Endothelial cell of umbilical vein (primary cell): Measurements from ENCODE around the gene ASPHD2. TPM values are rescaled to one million over a fixed set of nuclear protein-coding genes. Genes with fewer than 3 reads are reported as not detected.

Source experiments
- BruUV-seq: library from RNA; stranded (reverse); fragments of 400-500 nt; replicated peaks from 2 replicates; lab custom pipeline; 2021; lab: Mats Ljungman, UMichigan
- CTCF ChIA-PET: fragments of 300-600, 350-600 bp; sonication (Branson Sonifier 250); formaldehyde crosslinking; loops from one replicate; lab custom pipeline; 2021; ENCODE audit warnings: antibody characterized with exemption, inconsistent platforms; lab: Charles Lee
- POLR2A ChIA-PET: fragments of 300-600, 350-600 bp; sonication (Branson Sonifier 250); formaldehyde crosslinking; loops from one replicate; lab custom pipeline; 2021; ENCODE audit warnings: antibody characterized with exemption, inconsistent platforms; lab: Charles Lee
- DNase-seq: peaks from one replicate; pipeline ENCODE4 v3.0.0-alpha.2; 2011; ENCODE audit warnings: low read depth, low spot score
- FAIRE-seq: peaks from 2 replicates; lab custom pipeline; 2011; peaks lifted over from hg19 to GRCh38; lab: Jason Lieb, UNC
- H2AFZ ChIP-seq: 2 replicates; pipeline ENCODE4 v1.6.0; 2012; ENCODE audit warnings: low read depth, low read length, control low read depth, inconsistent platforms
- H3K27ac ChIP-seq: 2 replicates; pipeline ENCODE4 v1.5.1; 2011; ENCODE audit warnings: low read depth, mild to moderate bottlenecking, control low read depth, low read length, moderate library complexity; ENCODE audit not compliant: insufficient read depth
- H3K27me3 ChIP-seq, 2 experiments: 2 replicates each; pipeline versions ENCODE4 v1.6.0 to v1.6.1; 2011; ENCODE audit warnings: low read length in 2 of 2, mixed read lengths in 1 of 2; ENCODE audit not compliant: control insufficient read depth in 2 of 2, insufficient read depth in 2 of 2
- H3K36me3 ChIP-seq, 2 experiments: 2 replicates in 1 of 2; 3 replicates in 1 of 2; pipeline ENCODE4 v1.5.1; 2011; ENCODE audit warnings: low read length in 2 of 2, mild to moderate bottlenecking in 1 of 2, moderate library complexity in 1 of 2; ENCODE audit not compliant: control insufficient read depth in 2 of 2, insufficient read depth in 2 of 2; ENCODE audit errors: extremely low read depth in 1 of 2
- H3K4me1 ChIP-seq: 3 replicates; pipeline ENCODE4 v1.5.1; 2011; ENCODE audit warnings: mild to moderate bottlenecking, low read length; ENCODE audit not compliant: control insufficient read depth, insufficient read depth; ENCODE audit errors: extremely low read depth
- H3K4me2 ChIP-seq: 2 replicates; pipeline ENCODE4 v1.6.1; 2011; ENCODE audit warnings: low read length, control low read depth, mixed read lengths; ENCODE audit not compliant: insufficient read depth
- H3K4me3 ChIP-seq, 3 experiments: fragments of 200-600 bp in 1 of 3; sonication (generic), shearing (Covaris generic) in 1 of 3; replicated peaks in 1 of 3; 2 replicates each; pipeline ENCODE4 v1.5.1; 2011 to 2016; ENCODE audit warnings: control low read depth in 3 of 3, low read length in 3 of 3, mild to moderate bottlenecking in 2 of 3, inconsistent platforms in 1 of 3, low read depth in 1 of 3, moderate library complexity in 1 of 3; ENCODE audit not compliant: insufficient read depth in 1 of 3
- H3K79me2 ChIP-seq: 2 replicates; pipeline ENCODE4 v1.6.0; 2012; ENCODE audit warnings: low read length, inconsistent platforms; ENCODE audit not compliant: control insufficient read depth, insufficient read depth
- H3K9ac ChIP-seq: replicated peaks from 2 replicates; pipeline ENCODE3; 2011; ENCODE audit warnings: low read length, control low read depth; ENCODE audit not compliant: insufficient read depth; ENCODE audit errors: extremely low read depth
- H3K9me1 ChIP-seq: replicated peaks from 3 replicates; pipeline ENCODE4 v1.6.0; 2011; ENCODE audit warnings: mild to moderate bottlenecking, low read length; ENCODE audit not compliant: control insufficient read depth, insufficient read depth; ENCODE audit errors: extremely low read depth
- H3K9me3 ChIP-seq: replicated peaks from 2 replicates; pipeline ENCODE4 v1.5.1; 2012; ENCODE audit warnings: low read length, inconsistent platforms; ENCODE audit not compliant: control insufficient read depth, insufficient read depth
- H4K20me1 ChIP-seq: replicated peaks from 2 replicates; pipeline ENCODE3; 2011; ENCODE audit warnings: mild to moderate bottlenecking, low read length; ENCODE audit not compliant: control insufficient read depth, insufficient read depth; ENCODE audit errors: extremely low read depth
- CTCF ChIP-seq, 2 donors: IDR thresholded peaks; 1 replicate in 1 of 2; 2 replicates in 1 of 2; pipeline ENCODE4 v1.5.1; 2011; ENCODE audit warnings: low read length in 2 of 2, mild to moderate bottlenecking in 2 of 2, moderate library complexity in 2 of 2, control low read depth in 1 of 2, inconsistent platforms in 1 of 2, low read depth in 1 of 2; ENCODE audit not compliant: insufficient read depth in 1 of 2; ENCODE audit errors: extremely low read depth in 1 of 2
- EZH2 ChIP-seq: IDR thresholded peaks from 2 replicates; pipeline ENCODE4 v1.6.1; 2012; ENCODE audit warnings: borderline replicate concordance, low read depth, mild to moderate bottlenecking, moderate library complexity, low read length, inconsistent platforms; ENCODE audit not compliant: severe bottlenecking
- FOS ChIP-seq: IDR thresholded peaks from 2 replicates; pipeline ENCODE4 v1.6.1; 2011; ENCODE audit warnings: mild to moderate bottlenecking, low read length, moderate library complexity, borderline replicate concordance; ENCODE audit not compliant: insufficient read depth
- GATA2 ChIP-seq: IDR thresholded peaks from 2 replicates; pipeline ENCODE4 v1.7.0; 2011; ENCODE audit warnings: low read depth, mild to moderate bottlenecking, moderate library complexity, mixed read lengths, low read length; ENCODE audit not compliant: insufficient read length, insufficient read depth
- JUN ChIP-seq: IDR thresholded peaks from 2 replicates; pipeline ENCODE4 v1.6.1; 2011; ENCODE audit warnings: borderline replicate concordance, low read depth; ENCODE audit not compliant: insufficient read length, insufficient read depth
- MAX ChIP-seq: IDR thresholded peaks from 2 replicates; pipeline ENCODE4 v1.6.1; 2011; ENCODE audit not compliant: insufficient read depth, insufficient read length
- MYC ChIP-seq: IDR thresholded peaks from one replicate; pipeline ENCODE4 v1.6.1; 2011; ENCODE audit warnings: mild to moderate bottlenecking, low read depth, low read length
- POLR2A ChIP-seq: IDR thresholded peaks from 2 replicates; pipeline ENCODE4 v1.6.1; 2012; ENCODE audit warnings: low read depth, mild to moderate bottlenecking, control low read depth, low read length
- POLR2AphosphoS5 ChIP-seq: IDR thresholded peaks from 2 replicates; pipeline ENCODE4 v1.6.1; 2012; ENCODE audit warnings: low read depth, mild to moderate bottlenecking, control low read depth, low read length, moderate library complexity; ENCODE audit not compliant: insufficient read depth
- dilution Hi-C: fragments of 300-500 bp; cut with MboI; formaldehyde crosslinking; loops from one replicate; pipeline ENCODE4 v1.15.0; 2019; ENCODE audit warnings: low sequenced_read_pairs; ENCODE audit not compliant: extremely low pct_ligation_motif_present
- intact Hi-C: fragments of 100-400 bp; cut with micrococcal nuclease; formaldehyde crosslinking; loops from one replicate; pipeline ENCODE4 v1.10.0; 2022
- polyA plus RNA-seq, 4 experiments: library from polyadenylated mRNA; depleted of rRNA in 3 of 4; stranded (reverse) in 3 of 4; unstranded in 1 of 4; fragments of >200 nt; gene quantifications; 2 replicates each; pipeline versions ENCODE4 v1.2.1 to v1.2.3, GENCODE V29; 2011 to 2012; ENCODE audit warnings: missing spikeins in 1 of 4
- total RNA-seq: library from RNA; stranded (reverse); gene quantifications from 2 replicates; pipeline ENCODE4 v1.2.3, GENCODE V29; 2021

ASPHD2 gene
- total and polyA plus RNA-seq, 2 donors (not counting 3 experiments of a cell fraction or from before 2014, with no cell fraction given) = 4.8 to 5.5 TPM

DNA sequence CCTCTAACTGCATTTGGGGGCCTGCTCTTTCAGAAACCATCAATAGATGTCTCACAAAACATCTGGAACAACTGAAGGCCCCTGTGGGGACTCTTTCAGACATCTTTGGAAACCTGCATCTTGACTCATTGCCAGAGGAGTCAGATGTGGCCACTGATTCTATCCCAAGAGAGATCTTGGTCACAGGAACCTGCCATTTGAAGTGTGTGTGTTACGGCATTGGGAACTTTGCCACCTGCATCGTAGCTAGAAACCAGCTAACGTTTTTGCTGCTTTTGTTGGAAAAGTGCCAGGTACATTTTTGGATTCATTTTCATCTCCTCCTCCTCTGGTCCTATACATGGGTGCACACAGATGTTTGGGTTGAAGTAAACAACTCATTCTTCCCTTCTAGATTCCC, 58.9 kb downstream of the ASPHD2 start:
- Histone ChIP-seq H3K9ac (no peak overlapping the region), H4K20me1 (no peaks in the 10 kb centered on the region), H3K79me2 (peaks cover 34% of the 10 kb centered on the region), H3K27ac (no peak overlapping the region), H3K36me3 (peaks cover 18 to 26% of the 10 kb centered on the region in 2 experiments), H3K4me2 (no peak overlapping the region), H3K4me1 (peaks cover 18% of the 10 kb centered on the region), H2AFZ (no peak overlapping the region), H3K4me3 (no peak overlapping the region), H3K9me1 (no peaks in the 10 kb centered on the region), H3K9me3 (no peaks in the 10 kb centered on the region), H3K27me3 (no peaks in the 10 kb centered on the region)
- DNase-seq (no peak), FAIRE-seq (no peak)
- no TSS peak for BruUV-seq
- TF ChIP-seq MAX (no peak), POLR2AphosphoS5 (no peak), JUN (no peak), POLR2A (no peak), CTCF (IDR thresholded peaks at IDR 0.05; ENCODE audit: extremely low read depth in 1 of 2, insufficient read depth in 1 of 2, low read depth in 1 of 2, low read length in 2 of 2) (no peak), MYC (no peak), GATA2 (no peak), FOS (no peak), EZH2 (no peak)
- dilution Hi-C loops = no loop called here
- intact Hi-C loops = loop anchor here (5.0 kb wide), 1 partner anchor 1366 kb away; no protein-coding TSS in a partner anchor
- POLR2A ChIA-PET = no interaction called here
- CTCF ChIA-PET = no interaction called here
